GM12801 (cell line): ENCODE measurements around the gene NUP93.

ENCODE experiments used
- TF ChIP-seq, protein P1 (sequence below): IDR thresholded peaks from one replicate; pipeline ENCODE4 v1.5.1; 2011; ENCODE audit warnings: control low read depth; ENCODE audit not compliant: insufficient read length; ENCODE audit errors: extremely low read depth

The NUP93 gene

DNA sequence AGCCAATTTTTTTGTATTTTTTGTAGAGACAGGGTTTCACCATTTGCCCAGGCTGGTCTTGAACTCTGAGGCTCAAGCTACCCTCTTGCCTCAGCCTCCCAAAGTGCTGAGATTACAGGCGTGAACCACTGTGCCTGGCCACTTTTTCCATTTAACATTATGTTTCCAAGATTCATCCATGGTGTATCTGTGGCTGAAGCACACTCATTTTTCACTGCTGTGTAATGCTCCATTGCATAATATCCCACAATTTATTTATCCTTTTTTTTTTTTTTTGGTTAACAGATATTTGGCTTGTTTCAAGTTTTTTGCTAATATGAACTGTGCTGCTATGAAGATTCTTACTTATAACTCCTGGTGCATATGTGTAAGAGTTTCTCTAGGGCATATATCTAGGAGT, 1.9 kb upstream of the NUP93 start:
- TF ChIP-seq, protein P1, sequence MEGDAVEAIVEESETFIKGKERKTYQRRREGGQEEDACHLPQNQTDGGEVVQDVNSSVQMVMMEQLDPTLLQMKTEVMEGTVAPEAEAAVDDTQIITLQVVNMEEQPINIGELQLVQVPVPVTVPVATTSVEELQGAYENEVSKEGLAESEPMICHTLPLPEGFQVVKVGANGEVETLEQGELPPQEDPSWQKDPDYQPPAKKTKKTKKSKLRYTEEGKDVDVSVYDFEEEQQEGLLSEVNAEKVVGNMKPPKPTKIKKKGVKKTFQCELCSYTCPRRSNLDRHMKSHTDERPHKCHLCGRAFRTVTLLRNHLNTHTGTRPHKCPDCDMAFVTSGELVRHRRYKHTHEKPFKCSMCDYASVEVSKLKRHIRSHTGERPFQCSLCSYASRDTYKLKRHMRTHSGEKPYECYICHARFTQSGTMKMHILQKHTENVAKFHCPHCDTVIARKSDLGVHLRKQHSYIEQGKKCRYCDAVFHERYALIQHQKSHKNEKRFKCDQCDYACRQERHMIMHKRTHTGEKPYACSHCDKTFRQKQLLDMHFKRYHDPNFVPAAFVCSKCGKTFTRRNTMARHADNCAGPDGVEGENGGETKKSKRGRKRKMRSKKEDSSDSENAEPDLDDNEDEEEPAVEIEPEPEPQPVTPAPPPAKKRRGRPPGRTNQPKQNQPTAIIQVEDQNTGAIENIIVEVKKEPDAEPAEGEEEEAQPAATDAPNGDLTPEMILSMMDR, result no peak

DNA sequence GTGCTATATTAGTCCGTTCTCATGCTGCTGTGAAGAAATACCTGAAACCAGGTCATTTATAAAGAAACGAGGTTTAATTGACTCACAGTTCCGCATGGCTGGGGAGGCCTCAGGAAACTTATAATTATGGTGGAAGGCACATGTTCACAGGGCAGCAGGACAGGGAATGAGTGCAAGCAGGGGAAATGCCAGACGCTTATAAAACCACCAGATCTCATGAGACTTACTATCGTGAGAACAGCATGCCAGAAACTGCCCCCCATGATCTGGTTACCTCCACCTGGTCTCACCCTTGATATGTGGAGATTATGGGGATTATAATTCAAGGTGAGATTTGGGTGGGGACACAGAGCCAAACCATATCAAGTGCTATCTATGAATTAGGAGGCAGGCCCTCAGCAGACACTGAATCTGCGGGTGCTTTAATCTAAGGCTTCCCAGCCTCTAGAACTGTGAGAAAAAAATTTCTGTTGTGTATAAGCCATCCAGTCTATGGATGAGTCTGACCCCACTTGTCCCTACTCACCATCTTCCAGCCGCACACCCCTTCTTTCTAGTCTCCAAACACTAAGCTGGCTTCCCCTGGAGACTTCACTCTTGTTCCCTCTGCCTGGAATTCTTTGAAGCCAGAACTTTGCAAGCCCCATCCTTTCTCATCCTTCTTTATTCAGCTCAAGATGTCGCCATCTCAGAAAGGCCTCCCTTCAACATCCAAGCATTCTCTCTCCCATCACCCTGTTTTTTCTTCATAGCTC, 772 bp upstream of the NUP93 start:
- TF ChIP-seq, protein P1, result no peak

DNA sequence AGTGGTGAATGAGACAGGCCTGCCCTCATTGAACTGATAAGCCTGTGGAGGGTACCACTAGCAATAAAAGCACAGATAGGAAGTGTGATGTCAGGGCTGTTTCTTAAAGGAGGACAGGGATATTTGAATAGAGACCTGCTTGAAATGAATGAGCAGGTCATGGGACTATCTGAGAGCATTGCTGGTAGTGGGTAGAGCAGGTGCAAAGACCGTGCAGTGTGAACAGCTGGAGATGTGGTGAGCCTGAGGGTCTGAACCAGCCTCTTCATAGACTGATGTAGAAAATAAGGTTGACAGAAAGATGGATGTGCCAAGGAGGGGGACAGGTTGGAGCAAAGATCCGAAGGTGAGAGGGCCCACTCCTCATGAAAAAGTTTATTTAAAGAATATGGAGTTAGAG, 2.4 kb downstream of the NUP93 start:
- TF ChIP-seq, protein P1, result no peak

DNA sequence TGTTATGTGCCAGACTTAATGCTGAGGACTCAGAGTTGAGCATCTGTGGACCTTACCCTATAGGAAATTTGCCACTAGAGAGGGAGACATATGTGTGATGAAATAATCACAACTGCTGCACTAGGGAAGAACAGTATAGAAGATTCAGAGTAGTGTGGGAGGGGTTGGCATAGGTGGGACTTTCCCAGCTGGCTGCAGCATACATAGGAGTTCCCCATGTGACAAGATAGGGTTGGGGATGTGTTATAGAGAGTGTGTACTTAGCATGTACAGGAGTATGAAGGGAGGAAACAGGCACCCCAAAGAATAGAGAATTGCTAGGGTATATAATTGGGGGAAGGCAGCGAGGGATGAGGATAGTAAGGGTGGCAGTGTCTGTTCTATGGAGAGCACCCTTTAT, 2.9 kb downstream of the NUP93 start:
- TF ChIP-seq, protein P1, result no peak

DNA sequence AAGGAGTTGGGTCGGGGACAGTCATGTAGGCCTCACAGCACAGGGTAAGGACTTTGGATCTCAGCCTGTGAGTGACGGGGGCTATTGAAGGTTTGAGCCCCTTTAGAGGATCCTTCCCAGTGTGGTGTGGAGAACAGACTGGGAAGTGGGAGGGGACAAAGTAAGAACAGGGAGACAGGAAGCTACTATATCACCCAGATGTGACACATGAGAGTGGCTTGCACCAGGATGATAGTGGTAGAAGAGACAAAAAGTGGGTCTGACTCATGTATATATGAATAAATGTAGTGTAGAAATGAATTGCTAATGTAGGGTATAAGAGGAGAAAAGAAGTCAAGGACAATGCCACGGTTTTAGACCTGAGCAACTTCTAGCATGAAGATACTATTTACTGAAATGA, 4.5 kb downstream of the NUP93 start:
- TF ChIP-seq, protein P1, result no peak

DNA sequence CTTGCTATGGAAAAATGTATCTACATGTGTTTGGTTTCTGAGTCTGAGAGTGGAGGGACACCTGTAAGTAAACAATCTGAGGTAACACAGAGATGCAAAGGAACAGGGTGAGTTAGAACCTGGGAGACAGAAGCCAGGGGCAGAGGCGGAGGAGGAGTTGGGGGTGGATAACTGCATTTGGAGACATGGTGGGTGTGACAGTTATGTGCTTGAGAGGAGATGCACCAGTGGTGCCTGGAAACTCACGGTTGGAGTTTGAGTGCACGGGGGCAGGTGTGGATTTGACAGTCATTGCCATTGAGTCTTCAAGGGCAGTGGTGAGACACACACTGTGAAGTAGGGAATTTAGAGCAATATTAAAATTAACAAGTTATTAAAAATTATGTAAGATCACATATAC, 6.5 kb downstream of the NUP93 start:
- TF ChIP-seq, protein P1, result no peak

DNA sequence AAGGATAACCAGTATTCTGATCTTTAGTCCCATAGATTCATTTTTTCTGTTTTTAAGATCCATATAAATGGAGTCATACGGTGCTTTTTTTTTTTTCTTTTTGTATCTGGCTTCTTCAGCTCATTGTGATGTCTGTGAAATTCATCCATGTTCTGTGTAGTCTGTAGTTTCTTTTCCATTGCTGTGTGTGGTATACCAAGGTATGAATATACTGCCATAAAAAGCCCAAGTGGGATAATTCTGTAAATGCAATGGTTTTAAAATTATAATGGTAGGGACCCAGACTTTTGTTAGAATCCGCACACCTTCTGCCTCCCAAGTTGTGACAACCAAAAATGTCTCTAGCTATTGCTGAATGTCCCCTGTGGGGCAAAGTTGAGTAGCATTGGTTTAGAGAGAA, 7.6 kb downstream of the NUP93 start:
- TF ChIP-seq, protein P1, result no peak
